Choroid plexus epithelial cell (primary cell): Measurements from ENCODE around the gene RNU5D-1.
"Not testable (repeated sequence)": the region's sequence is repeated elsewhere in the genome, so short reads cannot be mapped to it uniquely, and the experiment has no call there.

ENCODE experiments used
- DNase-seq: peaks from one replicate; pipeline ENCODE4 v3.0.0-alpha.2; 2010; ENCODE audit warnings: low read depth
- H3K4me3 ChIP-seq: 2 replicates; pipeline ENCODE4 v1.5.1; 2011; ENCODE audit warnings: low read depth, mild to moderate bottlenecking, control low read depth, low read length, moderate library complexity
- TF ChIP-seq, protein P1 (sequence below): conservative IDR thresholded peaks from 2 replicates; pipeline ENCODE4 v1.5.1; 2011; ENCODE audit warnings: low read depth, mild to moderate bottlenecking, control low read depth, inconsistent platforms, low read length, moderate library complexity

The RNU5D-1 gene

DNA sequence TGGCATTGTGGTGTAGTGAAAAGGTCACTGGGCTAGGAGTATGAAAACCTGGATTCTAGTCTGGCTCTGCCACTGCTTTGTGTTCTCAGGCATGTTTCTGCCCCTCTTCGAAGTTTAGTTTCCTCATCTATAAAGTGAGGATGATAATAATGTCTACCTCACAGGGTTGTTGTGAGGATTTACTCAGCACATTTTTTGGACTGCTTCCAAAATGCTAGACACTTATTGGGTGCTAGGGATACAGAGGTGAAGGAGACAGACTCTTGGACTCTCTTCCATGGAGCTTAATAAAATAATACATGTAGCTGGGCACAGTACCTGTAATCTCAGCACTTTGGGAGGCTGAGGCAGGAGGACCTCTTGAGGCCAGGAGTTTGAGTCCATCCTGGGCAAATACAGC is 12.2 kb upstream of the RNU5D-1 start:
- DNase-seq: peak; percentile 17
- TF ChIP-seq, protein P1, sequence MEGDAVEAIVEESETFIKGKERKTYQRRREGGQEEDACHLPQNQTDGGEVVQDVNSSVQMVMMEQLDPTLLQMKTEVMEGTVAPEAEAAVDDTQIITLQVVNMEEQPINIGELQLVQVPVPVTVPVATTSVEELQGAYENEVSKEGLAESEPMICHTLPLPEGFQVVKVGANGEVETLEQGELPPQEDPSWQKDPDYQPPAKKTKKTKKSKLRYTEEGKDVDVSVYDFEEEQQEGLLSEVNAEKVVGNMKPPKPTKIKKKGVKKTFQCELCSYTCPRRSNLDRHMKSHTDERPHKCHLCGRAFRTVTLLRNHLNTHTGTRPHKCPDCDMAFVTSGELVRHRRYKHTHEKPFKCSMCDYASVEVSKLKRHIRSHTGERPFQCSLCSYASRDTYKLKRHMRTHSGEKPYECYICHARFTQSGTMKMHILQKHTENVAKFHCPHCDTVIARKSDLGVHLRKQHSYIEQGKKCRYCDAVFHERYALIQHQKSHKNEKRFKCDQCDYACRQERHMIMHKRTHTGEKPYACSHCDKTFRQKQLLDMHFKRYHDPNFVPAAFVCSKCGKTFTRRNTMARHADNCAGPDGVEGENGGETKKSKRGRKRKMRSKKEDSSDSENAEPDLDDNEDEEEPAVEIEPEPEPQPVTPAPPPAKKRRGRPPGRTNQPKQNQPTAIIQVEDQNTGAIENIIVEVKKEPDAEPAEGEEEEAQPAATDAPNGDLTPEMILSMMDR: no peak
- H3K4me3 ChIP-seq: no peak overlapping the region

DNA sequence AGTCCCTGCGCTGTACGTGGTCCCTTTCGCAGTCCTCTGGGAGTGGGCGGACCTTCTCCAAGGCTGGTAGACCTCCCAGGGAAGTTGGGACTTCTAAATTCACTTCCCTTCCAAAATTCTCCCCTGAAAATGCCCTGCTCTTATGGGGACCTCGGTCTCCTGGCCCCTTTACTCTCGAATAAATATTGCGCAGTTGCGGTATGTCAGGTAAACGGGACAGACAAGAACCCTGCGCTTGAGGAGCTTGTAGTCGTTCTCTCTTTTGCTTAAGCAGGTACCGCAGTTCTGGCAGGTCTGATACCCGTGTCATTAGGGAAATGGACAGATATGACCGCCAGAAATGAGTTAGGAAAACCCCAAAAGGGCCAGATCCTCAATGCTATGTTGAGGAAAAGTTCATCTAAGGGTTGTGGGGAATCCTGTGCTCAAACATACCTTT is 9.2 kb upstream of the RNU5D-1 start:
- H3K4me3 ChIP-seq: peak overlapping the region; percentile 65
- TF ChIP-seq, protein P1: no peak
- DNase-seq: no peak

DNA sequence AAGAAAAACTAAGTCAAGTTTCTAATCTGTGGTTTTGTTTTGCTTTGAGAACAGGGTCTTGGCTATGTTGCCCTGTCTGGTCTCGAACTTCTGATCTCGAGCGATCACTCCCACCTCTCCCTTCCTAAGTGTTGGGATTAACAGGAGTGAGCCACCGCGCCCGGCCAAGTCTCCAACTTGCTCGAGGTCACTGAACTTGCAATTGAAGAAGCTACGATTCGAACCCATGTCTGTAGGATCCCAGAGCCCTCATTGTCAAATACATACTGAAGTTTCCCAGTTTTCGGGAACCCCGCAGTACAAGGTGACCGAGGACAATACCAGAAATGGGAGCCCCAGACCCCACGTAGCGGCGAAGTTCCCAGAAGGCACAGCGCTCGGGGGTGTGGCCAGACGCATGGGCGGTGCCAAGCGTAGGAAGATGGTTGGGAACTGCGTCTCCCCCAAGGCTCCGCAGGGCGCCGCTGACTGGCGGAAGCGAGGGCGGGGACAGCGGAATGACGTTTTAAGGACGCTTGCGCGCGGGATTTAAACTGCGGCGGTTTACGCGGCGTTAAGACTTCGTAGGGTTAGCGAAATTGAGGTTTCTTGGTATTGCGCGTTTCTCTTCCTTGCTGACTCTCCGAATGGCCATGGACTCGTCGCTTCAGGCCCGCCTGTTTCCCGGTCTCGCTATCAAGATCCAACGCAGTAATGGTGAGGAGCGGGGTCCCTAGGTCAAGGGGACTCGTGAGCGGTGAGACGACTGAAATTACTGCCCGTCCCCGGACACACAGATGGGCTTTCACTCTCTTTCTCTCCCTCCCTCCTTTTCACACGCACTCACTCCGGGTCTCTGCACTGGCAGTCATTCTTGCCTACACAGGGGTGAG is 8.6 kb upstream of the RNU5D-1 start, which contains the start of gene KIF2C:
Gene KIF2C, plus strand, starts transcription at position 531 of the 872 bp plus-strand sequence. Its CDS starts 96 bp downstream, at position 627.
- TF ChIP-seq, protein P1: no peak
- peak; percentile 99 for DNase-seq
- H3K4me3 ChIP-seq: peak within 1 kb of the TSS; percentile 65

DNA sequence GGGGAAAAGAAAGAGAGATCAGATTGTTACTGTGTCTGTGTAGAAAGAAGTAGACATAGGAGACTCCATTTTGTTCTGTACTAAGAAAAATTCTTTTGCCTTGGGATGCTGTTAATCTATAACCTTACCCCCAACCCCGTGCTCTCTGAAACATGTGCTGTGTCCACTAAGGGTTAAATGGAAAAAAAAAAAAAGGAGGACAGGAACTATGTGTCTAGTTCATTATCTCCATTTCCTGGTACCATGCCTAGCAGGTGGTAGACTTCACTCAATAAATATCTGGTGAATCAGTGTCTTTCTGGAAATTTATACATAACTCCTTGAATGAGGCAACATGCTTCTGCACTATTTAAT is 8.0 kb upstream of the RNU5D-1 start:
- H3K4me3 ChIP-seq: peak overlapping the region; percentile 65
- not testable (repeated sequence) for DNase-seq

DNA sequence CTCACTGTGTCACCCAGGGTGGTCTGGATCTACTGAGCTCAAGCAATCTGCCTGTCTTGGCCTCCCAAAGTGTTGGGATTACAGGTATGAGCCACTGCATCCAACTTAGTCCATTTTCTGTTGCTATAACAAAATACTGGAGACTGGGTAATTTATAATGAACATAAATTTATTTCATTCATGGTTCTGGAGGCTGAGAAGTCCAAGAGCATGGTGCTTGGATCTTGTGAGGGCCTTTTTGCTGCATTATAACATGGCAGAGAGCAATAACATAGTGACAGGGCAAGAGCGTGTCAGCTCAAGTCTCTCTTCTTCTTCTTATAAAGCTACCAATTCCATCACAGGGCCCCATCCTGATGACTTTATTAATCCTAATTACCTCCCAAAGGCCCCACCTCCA is 5.0 kb upstream of the RNU5D-1 start:
- DNase-seq: no peak
- TF ChIP-seq, protein P1: no peak
- H3K4me3 ChIP-seq: no peak overlapping the region

DNA sequence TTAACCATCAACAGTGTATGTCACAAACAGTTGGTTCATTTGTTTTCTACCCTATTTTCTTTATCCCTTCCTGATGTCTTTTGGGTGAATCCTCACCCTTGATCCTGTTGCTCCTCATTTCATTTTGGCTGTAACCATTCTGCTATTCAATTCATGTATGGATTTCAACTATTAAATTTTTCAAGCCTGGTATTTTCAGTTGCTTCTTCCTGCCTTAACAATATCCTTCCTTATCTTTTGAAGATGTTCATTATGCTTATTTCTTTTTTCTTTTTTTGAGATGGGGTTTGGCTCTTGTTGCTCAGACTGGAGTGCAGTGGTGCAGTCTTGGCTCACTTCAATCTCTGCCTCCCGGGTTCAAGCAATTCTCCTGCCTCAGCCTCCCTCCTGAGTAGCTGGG is 2.8 kb upstream of the RNU5D-1 start:
- DNase-seq: no peak
- TF ChIP-seq, protein P1: no peak
- no peak overlapping the region for H3K4me3 ChIP-seq

DNA sequence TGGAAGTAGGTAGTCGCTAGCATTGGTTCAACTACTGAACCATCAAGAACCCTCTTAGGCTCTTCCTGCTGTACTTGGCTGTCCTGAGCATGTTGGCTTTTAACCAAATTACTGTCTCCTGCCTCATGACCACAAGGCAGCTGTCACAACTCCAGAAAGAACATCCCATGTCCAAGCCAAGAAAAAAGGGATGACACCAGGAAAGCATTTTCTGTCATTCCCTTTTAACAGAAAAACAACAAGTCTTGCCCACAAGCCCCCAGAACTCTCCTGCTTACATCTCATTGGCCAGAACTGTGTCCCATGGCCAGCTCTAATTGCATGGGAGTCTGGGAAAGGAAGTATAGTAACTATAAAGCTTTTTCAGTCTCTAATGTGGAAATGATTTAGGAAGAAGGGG is 2.4 kb upstream of the RNU5D-1 start:
- DNase-seq: peak; percentile 57
- no peak overlapping the region for H3K4me3 ChIP-seq
- TF ChIP-seq, protein P1: no peak
